Left hindlimb (tissue), 1 donor: ENCODE results near the gene SDCCAG8.

Experiments
- DNase-seq: peaks from one replicate; pipeline ENCODE4 v3.0.0-alpha.2; 2018

Gene SDCCAG8

DNA sequence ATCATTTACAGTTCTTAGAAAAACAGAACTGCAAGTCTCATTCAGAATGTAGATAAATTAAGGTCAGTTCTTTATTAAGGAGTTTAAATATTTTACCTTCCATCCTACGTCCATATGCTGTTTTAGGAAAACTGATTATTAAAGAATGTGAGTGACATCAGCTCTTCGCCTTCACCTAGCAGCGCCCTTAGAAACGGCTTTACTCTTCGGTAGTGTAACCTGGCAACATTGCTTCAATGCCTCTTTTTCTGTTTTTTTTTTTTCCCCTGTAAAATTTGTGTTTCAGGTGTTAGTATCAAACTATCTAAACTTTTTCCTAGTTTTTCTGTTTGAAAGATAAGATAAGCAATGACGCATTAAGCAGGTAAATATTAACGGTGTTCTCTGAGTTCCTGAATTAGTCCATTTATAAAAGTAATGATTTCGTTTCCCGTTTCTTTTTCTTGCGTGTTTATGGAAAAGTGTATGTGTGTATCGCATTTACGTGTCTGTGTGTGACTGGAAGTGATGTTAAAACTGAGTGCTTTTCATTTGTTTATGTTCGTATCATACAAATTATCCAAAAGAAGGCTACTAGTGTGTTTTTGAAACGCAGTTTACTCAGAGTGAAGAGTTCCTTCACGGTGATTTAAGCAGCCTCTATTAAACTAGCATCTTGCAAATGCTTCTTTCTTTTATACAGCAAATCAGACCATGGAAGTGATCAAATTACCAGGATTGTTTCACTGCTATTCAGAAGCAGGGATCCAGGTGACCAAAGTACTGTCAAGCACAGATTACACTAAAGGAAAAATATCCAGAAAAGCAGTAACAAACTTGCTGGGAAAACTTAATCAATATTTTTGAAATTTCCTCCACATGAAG lies 139.0 kb downstream of the SDCCAG8 start:
- DNase-seq = no peak

DNA sequence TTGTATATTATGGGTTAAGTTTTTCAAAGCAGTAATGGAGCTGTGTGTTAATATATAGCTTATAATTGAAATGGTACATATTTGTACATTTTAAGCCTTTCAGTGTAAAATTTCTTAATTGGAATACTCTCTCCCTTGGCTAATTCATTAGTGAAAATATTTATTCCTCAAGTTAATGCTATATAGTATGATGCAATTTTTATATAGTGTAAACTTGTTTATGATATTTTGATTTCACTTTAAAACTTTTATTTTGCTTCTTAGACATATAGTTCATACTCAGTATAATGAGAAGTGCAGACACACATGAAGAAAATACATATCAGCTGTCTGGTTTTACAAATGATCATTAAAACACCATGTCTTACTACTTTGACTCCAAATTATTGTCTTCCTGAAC lies 140.6 kb downstream of the SDCCAG8 start:
- no peak for DNase-seq

DNA sequence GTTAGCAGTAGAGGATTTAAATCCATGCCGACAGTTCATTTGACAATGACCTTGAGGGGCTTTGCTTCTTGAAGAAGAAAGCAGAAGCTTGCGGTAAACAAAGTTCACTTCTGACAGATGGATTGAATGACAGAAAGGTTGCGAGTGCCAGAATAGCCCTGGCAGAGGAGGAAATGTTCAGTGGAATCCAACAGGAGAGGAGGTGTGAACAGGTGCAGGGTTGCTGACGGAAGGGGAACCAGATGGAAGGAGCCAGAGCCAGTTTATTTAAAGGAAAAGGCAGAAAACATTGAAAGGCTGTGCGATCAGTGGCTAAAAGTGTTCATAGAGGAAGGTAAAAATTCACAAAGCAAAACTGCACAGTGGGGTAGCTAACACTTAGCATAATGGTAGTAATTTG lies 141.0 kb downstream of the SDCCAG8 start:
- DNase-seq = no peak

DNA sequence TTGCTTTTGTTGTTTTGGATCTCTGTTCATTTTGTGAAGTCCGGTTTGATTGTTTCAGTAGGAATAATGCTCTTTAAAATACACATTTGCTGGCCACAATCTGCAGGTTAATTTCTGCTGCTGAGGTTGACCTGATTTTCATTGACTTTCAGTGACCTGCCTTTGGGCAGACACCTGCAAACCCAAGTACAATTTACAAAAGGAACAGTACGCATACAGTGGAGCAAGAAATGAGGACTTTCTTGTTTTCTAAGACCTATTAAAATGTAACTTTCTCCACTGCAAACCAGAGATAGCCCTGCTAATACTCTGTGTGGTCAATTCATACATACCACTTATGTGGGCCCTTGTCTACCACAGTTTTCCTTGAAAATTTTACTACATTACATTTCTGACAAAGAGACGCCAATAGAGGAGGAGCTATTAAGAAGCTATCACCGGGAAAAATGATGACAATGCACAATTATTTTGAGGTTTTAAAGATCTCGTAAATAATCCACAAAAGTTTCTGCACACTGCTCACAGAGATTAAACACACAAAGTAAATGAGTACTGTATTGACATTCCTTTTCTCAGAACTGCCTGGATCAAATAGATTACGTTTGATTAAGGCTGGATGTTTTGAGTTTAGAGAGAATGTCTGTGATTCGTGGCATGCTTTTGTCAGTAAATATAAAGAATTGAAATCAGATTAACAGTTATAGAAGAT lies 141.9 kb downstream of the SDCCAG8 start:
- DNase-seq = no peak

DNA sequence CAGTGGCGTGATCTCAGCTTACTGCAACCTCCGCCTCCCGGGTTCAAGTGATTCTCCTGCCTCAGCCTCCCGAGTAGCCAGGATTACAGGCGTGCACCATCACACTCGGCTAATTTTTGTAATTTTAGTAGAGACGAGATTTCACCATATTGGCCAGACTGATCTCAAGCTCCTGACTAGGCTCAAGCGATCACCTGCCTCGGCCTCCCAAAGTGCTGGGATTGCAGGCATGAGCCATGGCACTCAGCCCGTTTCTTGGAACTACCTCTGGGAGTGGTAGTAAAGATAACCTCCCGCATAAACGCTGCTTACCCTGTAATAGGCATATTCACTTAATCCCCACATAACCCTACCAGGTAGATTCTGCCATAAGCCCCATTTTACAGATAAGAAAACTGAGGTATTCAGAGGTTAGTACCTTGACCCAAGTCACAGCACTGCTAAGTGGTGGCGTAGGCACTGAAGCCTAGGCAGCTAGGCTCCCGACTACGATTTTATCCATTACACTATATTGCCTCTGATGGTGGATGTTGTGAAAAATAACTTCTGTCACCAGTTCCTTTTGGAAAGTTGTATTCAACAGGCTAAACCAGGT lies 143.8 kb downstream of the SDCCAG8 start:
- no peak for DNase-seq

DNA sequence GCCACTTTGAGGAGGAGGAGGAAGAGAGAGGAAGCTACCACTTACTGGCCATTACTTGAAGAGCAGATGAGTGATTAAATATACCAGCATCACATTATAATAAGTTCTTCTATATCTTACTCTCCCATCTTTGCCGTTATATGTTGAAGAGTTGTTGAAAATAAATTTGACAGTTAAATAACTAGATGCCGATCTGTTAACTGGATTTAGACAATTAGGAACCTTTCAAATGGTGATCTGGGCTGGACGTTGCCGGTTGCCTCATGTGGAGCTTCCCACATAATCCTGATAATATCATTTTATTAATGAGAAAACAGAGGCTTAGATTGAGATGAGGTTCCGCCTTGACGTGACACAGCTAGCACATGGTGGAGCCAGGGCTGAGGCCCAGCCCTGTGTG lies 147.0 kb downstream of the SDCCAG8 start:
- DNase-seq = no peak

DNA sequence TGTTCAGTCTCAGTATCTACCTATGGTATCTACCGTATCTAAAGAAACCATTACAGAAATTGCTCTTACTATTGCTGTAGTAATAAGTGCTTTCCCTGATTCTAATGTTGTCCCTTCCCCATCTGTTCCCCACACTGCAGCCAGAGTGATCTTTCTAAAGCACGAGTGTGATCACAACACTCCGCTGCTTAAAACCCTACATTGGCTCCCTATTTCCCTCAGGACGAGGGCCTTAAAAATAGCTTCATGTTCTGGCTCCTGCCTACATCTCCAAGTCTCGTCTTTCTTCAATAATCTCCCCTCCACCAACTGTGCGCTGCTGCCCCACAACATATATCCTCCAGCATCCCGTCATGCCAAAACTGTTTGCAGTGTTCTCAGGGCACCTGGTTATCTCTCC lies 150.6 kb downstream of the SDCCAG8 start:
- no peak for DNase-seq

DNA sequence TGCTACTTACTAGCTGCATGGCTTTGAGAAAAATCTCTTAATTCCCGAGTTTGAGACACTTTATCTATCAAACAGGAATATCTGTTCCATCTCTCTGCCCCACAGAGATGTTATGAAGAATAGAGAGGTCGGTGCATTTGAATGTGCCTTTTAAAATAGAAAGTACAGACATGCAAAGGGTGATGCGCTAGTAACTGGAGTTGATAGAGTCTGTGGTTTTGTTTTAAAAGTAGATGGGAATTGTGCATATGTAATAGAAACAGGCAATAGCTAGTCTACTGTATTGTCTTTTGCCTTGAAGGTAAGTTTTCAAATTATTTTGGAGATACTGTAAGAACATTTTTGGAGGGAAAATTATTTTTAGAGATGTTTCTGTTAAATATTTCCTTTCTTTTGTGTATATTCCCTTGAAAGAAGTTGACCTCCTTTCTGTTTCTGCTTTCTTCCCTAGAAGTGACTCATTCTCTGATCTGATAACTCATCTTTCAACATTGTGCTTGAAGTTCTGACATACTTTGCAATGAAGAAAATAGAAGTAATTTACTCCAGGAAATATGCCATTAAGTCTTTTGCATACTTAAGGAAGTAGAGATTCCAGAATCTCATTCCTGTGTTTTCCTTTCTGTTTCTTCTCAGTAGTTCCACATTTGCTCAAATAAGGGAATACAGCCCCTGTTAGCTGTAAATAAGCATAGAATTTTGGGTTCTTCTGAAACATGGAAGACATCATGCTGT lies 151.6 kb downstream of the SDCCAG8 start:
- DNase-seq = no peak

DNA sequence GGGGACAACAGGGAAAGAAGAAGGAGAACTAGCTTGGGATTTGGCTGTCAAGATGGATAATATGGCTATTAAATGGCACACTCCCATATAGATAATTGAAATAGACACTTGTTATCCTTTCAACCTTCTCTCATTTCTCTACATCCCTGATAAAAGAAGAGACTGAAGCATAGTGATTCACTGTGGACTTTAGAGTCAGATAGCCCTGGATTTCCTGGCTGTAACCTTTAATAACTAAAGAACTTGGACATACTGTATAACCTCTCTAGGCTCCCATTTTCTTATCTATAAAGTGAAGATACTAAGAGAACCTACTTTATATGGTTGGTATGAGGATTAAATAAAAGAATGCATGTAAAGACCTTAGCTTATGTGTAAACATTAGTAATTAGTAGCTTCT lies 152.6 kb downstream of the SDCCAG8 start:
- DNase-seq = no peak

DNA sequence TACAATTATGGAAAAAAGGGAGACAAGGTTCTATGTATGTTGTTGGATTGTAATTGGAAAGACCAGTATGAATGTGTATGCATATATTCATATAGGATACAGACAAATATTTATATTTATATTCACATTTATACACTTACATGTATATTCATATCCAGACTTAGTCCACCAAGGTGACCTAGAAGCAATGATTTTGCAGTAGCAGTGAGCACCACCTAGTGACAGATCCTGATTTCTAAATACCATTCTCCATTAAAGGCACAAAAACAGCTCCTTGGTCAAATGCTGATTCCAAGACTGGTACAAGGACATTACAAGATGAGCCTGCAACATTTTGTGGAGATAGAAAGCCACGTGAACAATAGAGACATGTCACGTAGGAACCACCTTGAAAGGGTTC lies 153.4 kb downstream of the SDCCAG8 start:
- no peak for DNase-seq

DNA sequence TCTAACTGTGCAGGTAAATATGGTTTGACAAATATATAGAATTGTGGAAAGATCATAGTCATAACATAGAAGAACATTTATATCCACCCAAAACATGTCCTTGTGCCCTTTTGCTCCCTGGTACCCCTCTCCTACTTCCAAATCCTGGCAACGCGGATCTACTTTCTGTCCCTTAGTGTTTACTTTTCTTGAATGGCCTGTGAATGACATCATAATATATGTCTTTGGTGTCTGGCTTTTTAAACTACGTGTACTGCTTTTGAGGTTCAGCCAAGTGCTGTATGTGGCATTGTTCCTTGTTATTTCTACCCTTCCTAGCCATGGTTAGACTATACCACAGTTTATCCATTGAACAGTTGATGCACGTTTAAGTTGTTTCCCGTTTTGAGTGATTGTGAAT lies 155.6 kb downstream of the SDCCAG8 start:
- DNase-seq = no peak

DNA sequence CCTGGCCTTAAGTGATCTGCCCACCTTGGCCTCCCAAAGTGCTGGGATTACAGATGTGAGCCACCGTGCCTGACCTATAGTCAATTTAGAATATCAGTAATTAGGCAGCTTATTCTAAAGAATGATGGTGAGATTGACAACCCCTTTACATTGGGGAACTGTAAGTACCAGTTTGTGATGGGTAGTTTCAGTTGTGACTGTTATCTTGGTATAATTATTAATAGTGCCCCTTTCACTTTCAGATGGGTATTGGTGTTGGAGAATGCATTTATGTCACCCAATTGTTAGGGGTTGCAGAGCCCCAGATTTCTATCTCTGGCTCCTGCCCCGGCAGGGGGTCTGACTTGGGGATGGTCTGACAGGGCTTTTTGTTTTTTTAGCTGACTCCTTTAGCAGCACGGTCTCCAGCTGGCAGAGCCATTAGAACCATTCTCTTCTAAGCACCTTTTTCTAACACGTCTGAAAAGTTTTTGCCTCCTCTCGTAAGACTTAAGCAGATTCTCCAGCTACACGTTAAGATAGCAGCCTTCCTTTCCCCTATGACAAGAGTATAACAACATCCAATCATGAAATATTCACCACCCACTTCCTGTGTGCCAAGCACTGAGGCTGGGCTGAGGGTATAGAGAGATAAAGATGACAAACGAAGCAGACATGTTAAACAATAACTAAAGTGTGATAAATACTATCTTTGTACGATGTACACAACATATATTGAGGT lies 157.8 kb downstream of the SDCCAG8 start:
- no peak for DNase-seq

DNA sequence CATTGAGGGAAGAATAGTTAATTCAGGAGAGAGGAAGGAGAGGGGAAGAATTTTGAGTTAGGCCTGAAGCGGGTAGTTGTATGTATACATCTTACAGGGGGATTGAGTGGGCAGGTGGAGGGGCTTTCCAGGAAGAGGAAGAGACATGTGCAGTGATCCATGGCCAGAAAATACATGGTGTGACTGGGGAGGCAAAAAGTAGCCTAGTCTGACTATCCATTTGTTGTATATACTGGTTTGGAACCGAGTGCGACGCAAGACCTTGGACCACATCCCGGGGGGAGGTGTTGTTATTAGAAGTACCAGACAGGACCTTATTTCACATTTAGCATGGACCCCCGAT lies 158.3 kb downstream of the SDCCAG8 start:
- DNase-seq = no peak

DNA sequence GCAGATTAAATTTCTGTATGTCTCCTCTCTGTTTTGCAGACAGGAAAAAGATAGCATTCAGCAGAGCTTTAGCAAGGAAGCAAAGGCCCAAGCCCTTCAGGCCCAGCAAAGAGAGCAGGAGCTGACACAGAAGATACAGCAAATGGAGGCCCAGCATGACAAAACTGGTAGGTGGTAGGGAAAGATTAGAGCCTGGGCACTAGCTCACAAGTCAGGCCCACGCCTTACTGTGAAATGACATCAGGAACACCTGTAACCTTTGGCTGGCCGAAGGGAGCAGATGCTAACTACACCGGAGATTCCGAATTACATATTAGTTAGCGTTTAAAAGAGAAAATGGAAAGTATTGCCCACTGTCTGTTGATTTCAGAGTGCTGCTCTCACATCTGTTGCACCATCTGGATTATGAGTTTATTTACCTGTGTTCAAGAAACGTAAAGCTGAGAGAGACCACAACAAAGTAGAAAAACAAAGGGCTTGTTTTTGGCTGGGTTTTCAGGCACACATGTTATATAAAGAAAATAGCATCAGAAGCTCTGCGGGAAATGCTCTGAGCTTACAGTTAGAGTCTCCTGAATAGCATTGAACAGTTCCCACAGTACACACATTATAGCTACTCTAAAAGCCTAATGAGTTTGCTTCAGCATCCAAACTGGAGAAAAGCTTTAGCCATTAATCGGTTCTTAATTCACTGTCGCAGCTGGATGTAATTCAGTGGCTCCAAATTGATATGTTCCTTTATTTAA lies 160.0 kb downstream of the SDCCAG8 start:
- DNase-seq = no peak

DNA sequence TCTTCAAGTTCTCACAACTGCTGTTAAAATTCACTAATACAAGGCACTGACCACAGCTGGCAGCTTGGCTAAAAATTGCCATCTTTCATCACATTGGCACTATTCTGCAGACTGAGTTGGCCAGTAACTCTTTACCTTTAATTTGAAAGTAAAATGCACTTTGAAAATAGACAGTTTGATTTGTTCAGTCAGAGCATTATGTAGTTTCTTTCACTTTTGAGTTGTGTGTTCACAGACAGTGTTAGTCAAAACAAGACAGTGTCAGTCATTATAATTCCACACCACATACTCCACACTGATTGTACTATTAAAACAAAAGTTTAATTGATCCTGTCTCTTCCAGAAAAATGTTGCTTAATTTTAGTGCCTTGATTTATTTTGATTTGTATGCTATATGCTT lies 160.7 kb downstream of the SDCCAG8 start:
- no peak for DNase-seq

DNA sequence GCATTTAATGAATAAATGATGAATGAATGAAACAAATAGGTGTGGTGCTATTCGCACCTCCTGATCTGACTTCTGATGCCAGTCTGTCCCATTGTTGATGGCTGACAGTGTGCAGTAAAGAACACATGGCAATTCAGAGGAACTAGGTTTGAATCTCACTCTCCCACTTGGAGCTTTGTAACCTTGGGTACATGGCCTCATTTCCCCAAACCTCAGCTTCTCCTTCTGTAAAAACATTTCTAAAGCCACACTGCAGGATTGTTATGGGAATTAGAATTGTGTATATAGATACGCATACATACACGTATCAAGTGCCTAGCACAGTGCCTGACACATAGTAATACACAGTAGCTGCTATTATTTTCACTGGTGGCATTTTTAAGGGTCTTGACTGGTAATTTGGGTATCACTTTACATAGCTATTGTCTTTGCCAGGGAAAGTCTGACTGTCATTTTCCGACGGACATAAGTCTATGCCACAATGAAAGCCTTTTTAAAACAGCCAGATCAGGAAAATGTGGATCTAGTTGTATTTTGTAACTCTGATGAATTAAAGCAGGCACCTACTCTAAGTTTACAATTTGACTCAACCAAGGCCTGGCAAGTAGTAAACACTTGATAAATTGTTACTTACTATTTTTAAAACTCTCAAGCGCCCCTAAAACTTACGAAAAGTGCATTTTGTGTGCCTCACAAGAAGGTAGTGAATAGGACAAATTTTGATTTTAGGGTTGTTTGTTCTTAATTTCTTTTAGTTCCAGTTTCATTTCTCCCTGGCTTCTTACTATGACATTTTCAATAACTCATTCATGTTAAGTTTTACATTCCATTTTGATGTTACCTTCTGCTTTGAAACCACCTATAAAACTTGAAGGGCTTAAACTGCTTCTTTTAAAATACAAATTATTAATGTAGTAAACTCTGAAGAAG lies 164.4 kb downstream of the SDCCAG8 start:
- DNase-seq = no peak

DNA sequence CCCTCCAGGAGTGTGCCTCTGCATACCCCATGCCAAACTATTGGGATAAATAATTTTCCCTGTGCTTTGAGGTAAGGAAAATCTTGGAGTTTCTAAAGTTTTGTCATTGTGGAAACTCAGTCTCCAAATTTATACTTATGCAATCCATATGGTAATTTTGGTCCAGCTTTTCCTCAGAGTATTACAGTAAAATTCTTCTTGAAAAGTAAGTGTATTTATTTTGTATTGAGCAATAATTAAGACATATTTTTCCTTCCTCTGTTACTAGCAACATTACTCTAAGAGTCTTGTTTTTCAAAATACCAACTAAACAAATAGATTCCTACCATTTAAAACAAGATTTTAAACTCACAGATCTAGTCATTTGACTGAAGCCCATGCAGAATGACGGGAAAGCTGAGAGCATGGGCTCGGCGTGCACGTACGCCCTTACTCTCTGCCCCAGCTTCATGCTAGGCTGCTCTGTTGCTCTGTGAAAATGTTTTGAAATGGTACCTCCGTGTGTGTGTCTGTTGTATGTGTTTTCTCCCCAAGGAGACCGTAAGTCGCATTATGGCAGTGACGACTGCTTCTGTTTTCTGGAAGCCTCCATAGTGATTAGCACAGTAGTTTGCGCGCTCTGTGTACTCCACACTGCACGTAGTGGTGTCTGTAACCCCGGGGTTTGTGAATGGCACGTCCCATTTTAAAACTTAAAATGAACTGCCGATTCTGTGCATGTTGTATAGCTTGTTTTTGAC lies 165.3 kb downstream of the SDCCAG8 start:
- no peak for DNase-seq

DNA sequence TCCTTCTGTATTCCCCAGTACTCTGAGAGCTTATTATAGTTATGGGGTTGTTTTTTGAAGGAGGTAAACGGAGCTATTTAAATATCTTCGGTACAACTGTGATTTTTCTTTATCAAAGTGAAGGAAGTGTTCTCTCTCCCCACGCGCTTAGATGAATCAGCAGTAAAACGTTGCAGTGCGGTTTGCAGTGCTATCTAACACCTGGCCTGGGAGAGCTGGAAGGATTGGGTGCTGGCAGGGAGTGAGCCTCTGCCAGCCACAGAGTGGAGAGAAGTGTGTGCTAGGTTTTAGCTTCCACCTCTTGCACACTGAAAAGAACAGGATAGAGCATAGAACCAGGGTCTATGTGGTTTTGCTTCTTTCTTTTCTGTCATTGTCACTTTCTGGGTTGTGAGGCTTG lies 165.9 kb downstream of the SDCCAG8 start:
- no peak for DNase-seq

DNA sequence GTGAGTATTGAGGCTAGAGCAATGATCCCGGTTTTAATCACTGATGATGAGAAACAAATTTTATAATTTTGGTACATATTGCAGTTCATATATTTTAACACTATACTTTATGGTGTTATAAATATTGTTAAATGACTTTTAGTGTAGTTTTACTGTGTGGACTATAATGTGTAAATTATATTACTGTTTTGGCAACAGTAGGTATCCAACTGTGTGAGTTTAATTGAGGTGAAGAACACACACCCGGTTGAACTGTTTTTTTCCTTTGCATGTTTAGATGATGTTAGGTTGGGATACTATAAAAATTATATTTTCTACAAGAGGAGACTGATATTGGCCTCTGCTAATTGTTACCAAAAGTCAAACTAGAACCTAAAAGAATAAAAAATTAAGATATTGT lies 166.5 kb downstream of the SDCCAG8 start:
- no peak for DNase-seq

DNA sequence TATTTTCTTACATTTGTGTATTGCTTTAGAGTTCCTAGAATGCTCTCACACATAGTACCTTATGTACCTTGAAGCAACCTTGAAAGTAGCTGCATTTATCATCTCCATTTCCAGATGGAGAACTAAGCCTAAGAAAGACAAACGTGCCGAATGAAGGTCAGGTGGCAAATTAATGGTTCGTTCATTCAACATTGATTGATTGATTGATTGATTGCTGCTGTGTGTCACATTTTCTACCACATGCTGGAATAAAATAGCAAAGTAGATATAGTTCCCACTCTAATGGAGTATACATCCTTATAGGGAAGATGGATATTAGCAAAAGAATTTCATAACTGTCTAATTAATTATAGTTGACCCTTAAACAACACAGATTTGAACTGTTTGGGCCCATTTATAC lies 172.2 kb downstream of the SDCCAG8 start:
- no peak for DNase-seq
